ENCODE measurements around the gene TYRP1. TPM values are rescaled to one million over a fixed set of nuclear protein-coding genes. Genes with fewer than 3 reads are reported as not detected.

TYRP1 gene
- not detected for total RNA-seq
- not detected for polyA plus RNA-seq
- total RNA-seq, result 0 reads per million in 6 experiments

DNA sequence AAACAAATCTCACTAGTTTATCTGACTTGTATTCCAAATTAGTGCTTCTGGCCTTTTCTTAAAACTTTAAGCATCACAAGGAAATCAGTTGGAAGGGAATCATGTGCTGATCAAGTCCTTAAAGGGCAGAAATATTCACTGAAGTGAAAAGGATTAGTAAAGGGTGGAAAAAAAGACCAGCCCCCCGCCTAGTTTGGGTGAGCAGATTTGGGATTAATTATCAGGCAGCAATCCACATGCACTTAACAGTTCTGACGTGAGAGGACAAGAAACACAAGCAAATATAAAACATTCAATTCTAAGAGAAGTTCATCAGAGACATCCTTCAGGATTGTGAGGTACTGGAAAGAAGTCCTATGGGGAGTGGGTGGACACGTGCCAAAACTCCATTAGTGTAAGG lies at the start of gene TYRP1:
Gene TYRP1, plus strand, starts transcription at position 245 of the 400 bp plus-strand sequence. CDS start 612 bp downstream, outside the sequence.
- Mint-ChIP-seq H3K4me1 (no peaks in the 10 kb centered on the region), H3K36me3 (no peaks in the 10 kb centered on the region), H3K9me3 (peaks cover 0 to 12% (median 9%) of the 10 kb centered on the region in 9 donors), H3K4me3 (no peak within 1 kb of the TSS), H3K27me3 (no peaks in the 10 kb centered on the region), H3K27ac (no peak within 1 kb of the TSS)
- no peak for ATAC-seq
- DNase-seq, result no peak
- POLR2A ChIA-PET, result no interaction called here

DNA sequence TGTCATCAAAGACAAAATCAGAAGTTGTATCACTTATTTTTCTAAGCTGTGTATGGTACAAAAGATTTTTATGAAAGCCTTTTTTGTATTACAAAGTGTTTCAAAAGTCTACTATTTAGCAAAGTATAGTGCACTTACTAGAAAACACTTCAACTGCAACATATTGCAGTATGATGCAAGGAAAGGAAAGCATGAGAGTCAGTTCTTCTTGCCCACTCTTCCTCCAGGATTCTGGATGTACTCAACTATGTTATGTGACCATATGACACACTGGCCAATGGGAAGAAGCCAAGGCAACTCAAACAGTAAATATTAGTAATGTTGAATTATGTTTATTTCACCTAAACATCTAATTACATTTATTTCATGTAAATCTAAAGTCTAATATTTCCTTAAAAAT lies 49.5 kb upstream of the TYRP1 start:
- H3K36me3 Mint-ChIP-seq, result no peaks in the 10 kb centered on the region
- no peak overlapping the region for H3K4me3 Mint-ChIP-seq
- POLR2A ChIA-PET, result no interaction called here
- H3K27me3 Mint-ChIP-seq, result no peaks in the 10 kb centered on the region
- no peak overlapping the region for H3K27ac Mint-ChIP-seq
- H3K4me1 Mint-ChIP-seq, result no peaks in the 10 kb centered on the region
- no peak for ATAC-seq
- H3K9me3 Mint-ChIP-seq, result peaks cover 2 to 20% (median 6%) of the 10 kb centered on the region in 9 donors
- no peak for DNase-seq

DNA sequence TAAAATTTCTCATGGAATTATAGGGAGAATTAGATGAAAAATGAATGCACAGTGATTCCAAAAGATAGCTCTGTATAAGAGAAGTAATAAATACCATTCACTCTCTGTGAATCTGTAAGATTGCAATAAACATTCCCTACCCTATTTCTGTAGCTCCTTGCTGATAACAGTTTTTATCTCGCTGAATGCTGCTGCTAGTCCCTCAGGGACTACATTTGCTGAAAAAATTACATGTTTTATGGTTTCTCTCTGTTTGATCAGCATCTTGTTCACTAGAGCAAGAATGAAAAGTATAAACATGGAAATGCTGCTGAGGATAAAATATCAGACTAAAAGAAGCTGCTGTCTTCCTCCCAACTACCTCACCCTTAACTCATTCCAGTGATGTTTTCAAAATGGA lies 44.3 kb upstream of the TYRP1 start:
- no peak for DNase-seq

DNA sequence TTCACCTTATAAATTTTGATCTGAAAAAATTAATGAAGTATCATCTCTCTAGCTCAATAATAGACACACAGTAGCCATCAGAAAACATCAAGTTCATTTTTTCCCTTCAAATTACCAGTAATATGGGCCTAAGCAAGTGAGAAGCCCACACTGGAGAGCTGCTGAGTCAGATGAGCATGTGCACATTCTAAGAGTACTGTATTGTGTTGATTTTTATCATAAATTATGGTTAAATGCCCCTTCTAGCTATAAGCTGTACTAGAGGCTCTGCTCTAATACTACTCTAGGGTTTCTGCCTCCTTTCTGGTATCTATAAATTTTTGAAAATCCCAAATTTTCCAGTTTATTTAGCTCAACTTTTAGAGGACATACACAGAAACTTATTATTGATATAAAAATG lies 42.1 kb upstream of the TYRP1 start:
- H3K27me3 Mint-ChIP-seq, result no peaks in the 10 kb centered on the region
- ATAC-seq (no peak), DNase-seq (no peak)
- H3K36me3 Mint-ChIP-seq, result no peaks in the 10 kb centered on the region
- no peaks in the 10 kb centered on the region for H3K4me1 Mint-ChIP-seq
- POLR2A ChIA-PET, result no interaction called here
- peaks cover 2 to 31% (median 5%) of the 10 kb centered on the region in 9 donors for H3K9me3 Mint-ChIP-seq
- H3K4me3 Mint-ChIP-seq, result no peak overlapping the region
- no peak overlapping the region for H3K27ac Mint-ChIP-seq

More for the DNA sequence above, 44.3 kb upstream of the TYRP1 start:
- no peaks in the 10 kb centered on the region for H3K4me1 Mint-ChIP-seq
- no peaks in the 10 kb centered on the region for H3K27me3 Mint-ChIP-seq
- ATAC-seq, result no peak
- POLR2A ChIA-PET, result no interaction called here
- no peak overlapping the region for H3K4me3 Mint-ChIP-seq
- H3K9me3 Mint-ChIP-seq, result peaks cover 0 to 20% (median 7%) of the 10 kb centered on the region in 9 donors
- no peaks in the 10 kb centered on the region for H3K36me3 Mint-ChIP-seq
- H3K27ac Mint-ChIP-seq, result no peak overlapping the region

GRCh38 chr9:12652973-12653372 lies 40.2 kb upstream of the TYRP1 start:
- no peaks in the 10 kb centered on the region for H3K36me3 Mint-ChIP-seq
- H3K4me1 Mint-ChIP-seq, result no peaks in the 10 kb centered on the region
- DNase-seq, result no peak
- no peak overlapping the region for H3K27ac Mint-ChIP-seq
- H3K9me3 Mint-ChIP-seq, result peaks cover 0 to 33% (median 3%) of the 10 kb centered on the region in 9 donors
- no peaks in the 10 kb centered on the region for H3K27me3 Mint-ChIP-seq
- ATAC-seq, result no peak
- POLR2A ChIA-PET, result no interaction called here
- no peak overlapping the region for H3K4me3 Mint-ChIP-seq

DNA sequence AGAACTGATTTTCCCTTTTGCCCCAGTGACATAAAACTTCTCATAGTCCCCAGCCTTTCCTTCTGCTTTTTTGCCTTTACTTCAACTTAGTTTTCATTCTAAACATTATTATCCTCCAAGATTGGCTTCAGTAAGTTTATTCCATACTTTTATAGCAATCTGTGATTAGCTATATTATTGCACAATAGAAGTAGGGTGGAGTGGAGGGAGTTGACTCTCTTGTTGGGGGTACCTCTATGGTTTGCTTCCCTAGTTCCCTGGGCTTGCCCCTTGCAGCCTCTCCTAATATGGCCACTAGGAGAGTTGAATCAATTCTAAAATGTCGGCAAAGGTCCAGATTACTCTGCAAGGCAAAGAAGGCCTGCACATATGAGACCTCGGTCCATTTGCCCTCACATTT lies 36.4 kb upstream of the TYRP1 start:
- Mint-ChIP-seq H3K4me1 (no peaks in the 10 kb centered on the region), H3K36me3 (no peaks in the 10 kb centered on the region), H3K27me3 (no peaks in the 10 kb centered on the region), H3K9me3 (peaks cover under 1 to 43% (median 5%) of the 10 kb centered on the region in 9 donors), H3K27ac (no peak overlapping the region), H3K4me3 (no peak overlapping the region)
- DNase-seq (no peak), ATAC-seq (no peak)
- POLR2A ChIA-PET, result no interaction called here

DNA sequence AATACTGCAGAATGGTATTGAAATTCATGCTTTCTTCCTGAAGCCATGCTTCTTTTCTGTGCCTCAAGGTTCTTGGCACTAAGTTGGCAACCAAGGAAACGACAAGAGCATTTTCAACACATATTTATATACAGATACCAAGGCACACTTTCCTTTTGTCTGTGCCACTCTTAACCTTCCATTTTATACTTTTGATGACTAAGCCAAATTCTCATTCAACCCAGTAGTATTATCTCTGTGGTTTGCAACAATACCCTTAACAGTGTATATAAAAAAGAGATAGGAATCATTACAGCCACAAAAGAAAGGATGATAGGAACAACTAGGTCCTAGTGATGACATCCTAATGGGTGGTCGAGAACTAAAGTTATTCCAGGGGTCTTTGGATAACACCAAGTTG lies 36.0 kb upstream of the TYRP1 start:
- Mint-ChIP-seq H3K4me3 (no peak overlapping the region), H3K36me3 (no peaks in the 10 kb centered on the region), H3K9me3 (peaks cover 0 to 47% (median 5%) of the 10 kb centered on the region in 9 donors), H3K27ac (no peak overlapping the region), H3K27me3 (no peaks in the 10 kb centered on the region), H3K4me1 (no peaks in the 10 kb centered on the region)
- DNase-seq, result no peak
- no peak for ATAC-seq
- POLR2A ChIA-PET, result no interaction called here

DNA sequence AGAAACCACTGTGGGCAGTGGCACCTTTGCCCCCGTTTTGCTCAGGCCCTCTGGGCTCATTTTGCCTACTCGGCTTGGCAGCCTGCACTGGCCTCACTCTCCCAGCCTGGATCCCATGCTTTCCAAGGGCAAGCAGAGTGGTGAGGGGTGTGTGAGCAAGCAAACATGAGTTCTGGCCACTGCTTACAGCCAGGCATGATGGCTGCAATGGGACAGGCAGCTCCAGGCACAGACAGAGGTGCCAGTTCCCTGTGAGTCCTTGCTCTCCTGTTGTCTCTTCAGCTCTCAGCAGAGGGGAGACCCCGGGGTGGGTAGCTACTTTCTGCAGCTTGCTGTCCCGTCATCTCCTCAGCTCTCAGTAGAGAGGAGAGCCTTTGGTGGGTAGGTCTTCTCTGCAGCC lies 35.2 kb upstream of the TYRP1 start:
- POLR2A ChIA-PET, result no interaction called here
- DNase-seq (no peak), ATAC-seq (no peak)
- Mint-ChIP-seq H3K27ac (no peak overlapping the region), H3K4me3 (no peak overlapping the region), H3K27me3 (no peaks in the 10 kb centered on the region), H3K4me1 (no peaks in the 10 kb centered on the region), H3K9me3 (peaks cover 0 to 47% (median 5%) of the 10 kb centered on the region in 9 donors), H3K36me3 (no peaks in the 10 kb centered on the region)

GRCh38 chr9:12658531-12659209 lies 34.5 kb upstream of the TYRP1 start:
- no peak for ATAC-seq
- no peaks in the 10 kb centered on the region for H3K36me3 Mint-ChIP-seq
- no peak overlapping the region for H3K4me3 Mint-ChIP-seq
- no peaks in the 10 kb centered on the region for H3K27me3 Mint-ChIP-seq
- H3K4me1 Mint-ChIP-seq, result no peaks in the 10 kb centered on the region
- peak in 1 of 10 donors; percentile 34 for DNase-seq
- H3K9me3 Mint-ChIP-seq, result peaks cover 0 to 40% (median 6%) of the 10 kb centered on the region in 9 donors
- H3K27ac Mint-ChIP-seq, result no peak overlapping the region
- POLR2A ChIA-PET, result no interaction called here

DNA sequence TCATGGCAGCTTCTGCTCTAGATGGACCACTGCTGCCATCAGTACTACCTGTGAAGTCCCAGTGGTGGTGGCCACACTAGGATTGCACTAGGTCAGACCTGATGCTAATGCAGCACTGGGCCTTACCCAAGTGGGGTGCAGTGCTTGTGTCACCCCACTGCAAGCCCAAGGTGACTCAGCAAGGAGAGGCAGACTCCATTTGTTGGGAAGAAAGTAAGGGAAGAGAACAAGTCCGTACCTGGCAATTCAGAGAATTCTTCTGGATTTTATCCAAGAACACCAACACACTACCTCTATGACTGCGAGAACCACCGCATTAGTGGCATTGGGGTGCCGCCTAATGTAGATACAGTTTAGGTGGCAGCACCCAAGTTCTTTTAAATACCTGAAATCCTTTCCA lies 34.0 kb upstream of the TYRP1 start:
- ATAC-seq (no peak), DNase-seq (no peak)
- no peaks in the 10 kb centered on the region for H3K27me3 Mint-ChIP-seq
- H3K27ac Mint-ChIP-seq, result no peak overlapping the region
- H3K4me3 Mint-ChIP-seq, result no peak overlapping the region
- H3K9me3 Mint-ChIP-seq, result peaks cover under 1 to 35% (median 8%) of the 10 kb centered on the region in 9 donors
- POLR2A ChIA-PET, result no interaction called here
- H3K36me3 Mint-ChIP-seq, result no peaks in the 10 kb centered on the region
- H3K4me1 Mint-ChIP-seq, result no peaks in the 10 kb centered on the region

DNA sequence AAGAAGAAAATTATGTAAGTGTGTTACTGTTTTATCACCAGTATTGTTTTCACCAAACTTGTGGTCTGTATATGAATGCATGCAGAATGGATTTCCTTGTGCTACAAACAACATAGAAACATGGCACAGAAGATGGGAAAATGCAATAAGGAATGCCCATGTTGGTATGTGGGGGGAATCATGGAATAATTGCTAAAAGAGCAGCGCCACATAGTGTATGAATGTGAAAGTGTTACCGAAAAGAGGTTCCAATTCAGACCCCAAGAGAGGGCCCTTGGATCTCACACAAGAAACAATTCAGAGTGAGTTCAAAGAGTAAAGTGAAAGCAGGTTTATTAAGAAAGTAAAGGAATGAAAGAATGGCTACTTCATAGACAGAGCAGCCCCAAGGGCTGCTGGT lies 26.4 kb upstream of the TYRP1 start:
- Mint-ChIP-seq H3K27me3 (no peaks in the 10 kb centered on the region), H3K36me3 (no peaks in the 10 kb centered on the region), H3K4me3 (no peak overlapping the region), H3K27ac (no peak overlapping the region), H3K9me3 (peaks cover 3 to 19% (median 9%) of the 10 kb centered on the region in 9 donors), H3K4me1 (no peaks in the 10 kb centered on the region)
- POLR2A ChIA-PET, result no interaction called here
- ATAC-seq (no peak), DNase-seq (no peak)

GRCh38 chr9:12667892-12668291 lies 25.3 kb upstream of the TYRP1 start:
- no peak for ATAC-seq
- Mint-ChIP-seq H3K36me3 (no peaks in the 10 kb centered on the region), H3K27me3 (no peaks in the 10 kb centered on the region), H3K27ac (no peak overlapping the region), H3K4me1 (no peaks in the 10 kb centered on the region), H3K9me3 (peaks cover 3 to 19% (median 9%) of the 10 kb centered on the region in 9 donors), H3K4me3 (no peak overlapping the region)
- POLR2A ChIA-PET, result no interaction called here
- DNase-seq, result no peak

- H3K27ac Mint-ChIP-seq, result no peak overlapping the region
- no peaks in the 10 kb centered on the region for H3K4me1 Mint-ChIP-seq
- H3K27me3 Mint-ChIP-seq, result no peaks in the 10 kb centered on the region
- POLR2A ChIA-PET, result no interaction called here
- ATAC-seq (no peak), DNase-seq (no peak)
- no peaks in the 10 kb centered on the region for H3K36me3 Mint-ChIP-seq
- H3K9me3 Mint-ChIP-seq, result peaks cover 0 to 11% (median 9%) of the 10 kb centered on the region in 9 donors
- H3K4me3 Mint-ChIP-seq, result no peak overlapping the region
Observed at GRCh38 chr9:12670006-12670405, 23.2 kb upstream of the TYRP1 start.

DNA sequence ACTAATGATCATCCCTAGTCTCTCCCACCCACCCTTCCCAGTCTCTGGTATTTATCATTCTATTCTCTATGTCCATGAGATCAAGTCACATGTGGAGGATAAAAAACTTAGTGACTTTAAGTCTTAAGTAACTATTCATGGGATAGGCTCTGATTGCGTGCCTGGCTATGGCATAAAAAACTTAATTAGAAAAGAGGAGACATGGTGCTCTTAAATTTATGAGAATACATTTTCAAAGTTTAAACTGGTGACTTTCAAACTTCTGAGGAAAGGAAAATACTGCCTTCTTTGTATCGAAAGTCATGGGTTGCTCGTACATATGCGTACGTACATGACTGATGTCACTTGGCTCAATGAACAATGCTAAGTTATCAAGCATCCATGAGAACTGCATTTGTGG lies 18.2 kb upstream of the TYRP1 start:
- no peaks in the 10 kb centered on the region for H3K4me1 Mint-ChIP-seq
- ATAC-seq (no peak), DNase-seq (no peak)
- POLR2A ChIA-PET, result no interaction called here
- H3K9me3 Mint-ChIP-seq, result peaks cover 0 to 14% (median 5%) of the 10 kb centered on the region in 9 donors
- no peak overlapping the region for H3K27ac Mint-ChIP-seq
- H3K4me3 Mint-ChIP-seq, result no peak overlapping the region
- H3K27me3 Mint-ChIP-seq, result no peaks in the 10 kb centered on the region
- H3K36me3 Mint-ChIP-seq, result no peaks in the 10 kb centered on the region
